Right lobe of liver (tissue), 6 donors: ENCODE results near the gene PHETA1. TPM values are rescaled to one million over a fixed set of nuclear protein-coding genes. Genes with fewer than 3 reads are reported as not detected.
"Not testable (repeated sequence)": the region's sequence is repeated elsewhere in the genome, so short reads cannot be mapped to it uniquely, and the experiment has no call there.

Source experiments
- ATAC-seq, 4 donors: fragments of 200-7000 bp; cut with Tn5 transposase; one replicate each; pipeline ENCODE4 v1.9.1; 2020; ENCODE audit warnings: mild to moderate bottlenecking in 4 of 4, moderate library complexity in 4 of 4
- DNase-seq, 3 donors: peaks; one replicate each; pipeline ENCODE4 v3.0.0-alpha.2; 2020
- H3K27ac ChIP-seq, 3 donors: fragments of 200-600 bp; one replicate each; pipeline ENCODE4 v1.8.0; 2022
- H3K27me3 ChIP-seq, 2 donors: fragments of 200-600 bp; one replicate each; pipeline ENCODE4 v1.8.0; 2022
- H3K36me3 ChIP-seq, 4 donors: fragments of 200-600 bp; sonication (generic) in 1 of 4; one replicate each; pipeline versions ENCODE4 v1.5.1 to v1.8.0; 2017 to 2022; ENCODE audit warnings: control low read depth in 1 of 4
- H3K4me1 ChIP-seq, 4 donors: fragments of 200-600 bp; sonication (generic) in 1 of 4; one replicate each; pipeline versions ENCODE4 v1.5.1 to v1.8.0; 2017 to 2022; ENCODE audit warnings: control low read depth in 1 of 4
- H3K4me3 ChIP-seq, 3 donors: fragments of 200-600 bp; one replicate each; pipeline ENCODE4 v1.8.0; 2022
- H3K9me3 ChIP-seq, 4 donors: fragments of 200-600 bp; sonication (generic) in 1 of 4; one replicate each; pipeline versions ENCODE4 v1.5.1 to v1.8.0; 2017 to 2022; ENCODE audit warnings: control low read depth in 1 of 4
- POLR2A ChIP-seq: fragments of 450-650 bp; IDR thresholded peaks from one replicate; pipeline ENCODE4 v1.6.1; 2017; ENCODE audit warnings: antibody characterized with exemption, mild to moderate bottlenecking
- WGBS: methylation state at CpG from one replicate; pipeline ENCODE4 v1.1.6; 2018; ENCODE audit warnings: low coverage, low lambda C conversion rate; ENCODE audit not compliant: insufficient coverage; ENCODE audit errors: missing lambda C conversion rate; 5-methylcytosine and 5-hydroxymethylcytosine counted together
- intact Hi-C, 2 donors: fragments of 100-400 bp; cut with DNase I; formaldehyde crosslinking; loops; one replicate each; pipeline versions ENCODE4 v1.11.2 to v1.14.1; 2022
- total RNA-seq, 6 experiments: library from RNA; depleted of rRNA in 2 of 6; stranded (reverse); fragments of >200 nt in 2 of 6; fragmentation: NEBNext Ultra II Directional in 3 of 6; extraction: Animal tissue kit (Norgen Biotek cat#: 25700) in 3 of 6; gene quantifications; one replicate each; pipeline versions ENCODE4 v1.1.0 to v1.2.4, GENCODE V29; 2016 to 2023
- TF ChIP-seq, protein P1 (sequence below), 4 donors: fragments of 200-600 bp in 3 of 4; fragments of 450-650 bp in 1 of 4; IDR thresholded peaks; one replicate each; pipeline versions ENCODE4 v1.5.1 to v1.8.0; 2016 to 2022; ENCODE audit warnings: antibody characterized with exemption in 4 of 4, mild to moderate bottlenecking in 2 of 4
- donor health status: DM: no; HTN: yes; CAD: no.
- donor health status: DM: no; HTN: no; CAD: no.
- donor health status: DM: no; HTN: no; CAD: no.
- donor health status: DM: no; HTN: yes; CAD: no.
- donor health status: DM: no; HTN: yes; CAD: no.

Gene PHETA1
- total RNA-seq, 6 experiments from 2014 or later, result 4.2 to 14.8 (median 7.0) TPM

DNA sequence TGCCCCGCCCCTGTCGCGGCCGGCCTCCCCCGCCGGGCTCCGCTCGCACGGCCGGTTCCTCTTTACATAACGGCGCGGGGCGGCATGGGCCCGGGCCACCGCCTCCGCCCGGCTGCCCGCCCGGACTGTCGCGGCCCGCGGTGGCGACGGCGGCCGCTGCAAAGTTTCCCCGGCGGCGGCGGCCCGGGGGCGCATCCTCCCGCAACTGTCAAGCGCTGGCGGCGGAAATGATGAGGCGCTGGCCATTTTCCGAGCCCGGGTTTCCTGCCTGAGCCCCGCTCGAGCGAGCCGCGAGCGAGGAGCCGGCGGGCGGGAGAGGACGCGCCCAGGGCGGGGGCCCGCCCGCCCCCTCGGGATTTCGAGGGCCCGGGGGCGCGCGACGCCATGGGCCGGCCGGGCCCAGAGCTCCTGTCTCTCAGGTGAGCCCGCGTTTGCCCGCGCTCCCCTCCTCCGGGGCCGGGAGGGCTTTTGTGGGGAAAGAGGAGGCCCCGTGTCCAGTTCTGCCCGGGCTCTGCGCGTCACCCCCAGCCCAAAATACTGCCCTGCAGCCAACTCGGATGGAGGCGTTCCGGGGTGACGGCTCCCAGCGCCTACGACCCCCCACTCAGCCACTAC, 37.1 kb upstream of the PHETA1 start, which contains the start of gene SH2B3:
SH2B3 (plus strand) TSS at position 65 of the 615 bp plus-strand sequence. CDS start 12,223 bp downstream, outside the sequence.
- no peak for ATAC-seq
- DNase-seq, result peak in 1 of 3 donors; percentile 71
- peak within 1 kb of the TSS; percentile 83 to 95 (median 85) for H3K27ac ChIP-seq
- H3K4me3 ChIP-seq, result peak within 1 kb of the TSS; percentile 71 to 89 (median 80)
- no peaks in the 10 kb centered on the region for H3K9me3 ChIP-seq
- TF ChIP-seq, protein P1, sequence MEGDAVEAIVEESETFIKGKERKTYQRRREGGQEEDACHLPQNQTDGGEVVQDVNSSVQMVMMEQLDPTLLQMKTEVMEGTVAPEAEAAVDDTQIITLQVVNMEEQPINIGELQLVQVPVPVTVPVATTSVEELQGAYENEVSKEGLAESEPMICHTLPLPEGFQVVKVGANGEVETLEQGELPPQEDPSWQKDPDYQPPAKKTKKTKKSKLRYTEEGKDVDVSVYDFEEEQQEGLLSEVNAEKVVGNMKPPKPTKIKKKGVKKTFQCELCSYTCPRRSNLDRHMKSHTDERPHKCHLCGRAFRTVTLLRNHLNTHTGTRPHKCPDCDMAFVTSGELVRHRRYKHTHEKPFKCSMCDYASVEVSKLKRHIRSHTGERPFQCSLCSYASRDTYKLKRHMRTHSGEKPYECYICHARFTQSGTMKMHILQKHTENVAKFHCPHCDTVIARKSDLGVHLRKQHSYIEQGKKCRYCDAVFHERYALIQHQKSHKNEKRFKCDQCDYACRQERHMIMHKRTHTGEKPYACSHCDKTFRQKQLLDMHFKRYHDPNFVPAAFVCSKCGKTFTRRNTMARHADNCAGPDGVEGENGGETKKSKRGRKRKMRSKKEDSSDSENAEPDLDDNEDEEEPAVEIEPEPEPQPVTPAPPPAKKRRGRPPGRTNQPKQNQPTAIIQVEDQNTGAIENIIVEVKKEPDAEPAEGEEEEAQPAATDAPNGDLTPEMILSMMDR (IDR thresholded peaks at IDR 0.05), result no peak
- TF ChIP-seq POLR2A, result peak; percentile 95
- H3K36me3 ChIP-seq, result no peaks in the 10 kb centered on the region
- H3K27me3 ChIP-seq, result no peaks in the 10 kb centered on the region
- intact Hi-C loops, result no loop called here
- no CpG with 5 or more reads among the region's 80 CpGs for WGBS
- H3K4me1 ChIP-seq, result peaks cover 0 to 56% (median 10%) of the 10 kb centered on the region in 4 donors

DNA sequence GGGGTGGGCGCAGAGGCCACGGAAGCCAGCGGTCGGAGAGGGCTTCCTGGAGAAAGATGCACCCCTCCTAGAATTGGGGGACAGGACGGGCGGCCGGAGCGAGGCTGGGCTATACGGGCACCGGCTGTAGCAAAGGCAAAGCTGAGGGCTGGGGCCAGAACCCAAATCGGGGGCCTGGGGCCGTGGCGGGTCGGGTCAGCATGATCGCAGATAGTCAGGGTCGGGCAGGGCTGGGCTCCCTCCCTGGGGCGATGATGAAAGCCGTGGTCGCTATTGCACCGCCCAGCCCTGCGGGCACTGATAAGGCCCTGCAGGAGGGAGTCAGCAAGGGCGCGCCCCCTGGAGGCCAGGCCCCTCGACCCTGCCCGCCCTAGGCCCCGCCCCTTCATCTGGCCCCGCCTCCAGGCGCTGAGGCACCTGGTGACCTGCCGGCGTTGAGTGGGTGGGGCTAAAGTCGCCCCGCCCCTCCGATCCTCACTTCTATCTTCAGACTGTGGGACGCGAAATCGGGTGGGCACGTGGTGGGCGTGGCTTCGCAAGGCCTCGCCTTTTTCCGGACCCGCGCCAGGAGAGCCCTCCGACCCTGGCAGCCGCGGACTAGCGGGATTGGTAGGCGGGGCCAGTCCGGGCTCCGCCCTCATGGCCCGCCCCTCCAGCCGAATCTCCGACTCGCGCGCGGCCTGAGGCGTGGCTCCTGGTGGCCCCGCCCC, 36.4 kb upstream of the PHETA1 start:
- H3K4me3 ChIP-seq, result peak overlapping the region; percentile 71 to 89 (median 80)
- H3K4me1 ChIP-seq, result peaks cover 0 to 50% (median 4%) of the 10 kb centered on the region in 4 donors
- H3K9me3 ChIP-seq, result no peaks in the 10 kb centered on the region
- peak overlapping the region; percentile 53 to 95 (median 85) for H3K27ac ChIP-seq
- intact Hi-C loops, result no loop called here
- DNase-seq (peak; percentile 98), ATAC-seq (peak; percentile 81 to 90 (median 88))
- no peaks in the 10 kb centered on the region for H3K36me3 ChIP-seq
- 2% methylated on average over 11 of the region's 59 CpGs for WGBS
- peak; percentile 8 for TF ChIP-seq POLR2A
- TF ChIP-seq, protein P1 (IDR thresholded peaks at IDR 0.05), result peak; percentile 66 to 82 (median 72)
- H3K27me3 ChIP-seq, result no peaks in the 10 kb centered on the region

DNA sequence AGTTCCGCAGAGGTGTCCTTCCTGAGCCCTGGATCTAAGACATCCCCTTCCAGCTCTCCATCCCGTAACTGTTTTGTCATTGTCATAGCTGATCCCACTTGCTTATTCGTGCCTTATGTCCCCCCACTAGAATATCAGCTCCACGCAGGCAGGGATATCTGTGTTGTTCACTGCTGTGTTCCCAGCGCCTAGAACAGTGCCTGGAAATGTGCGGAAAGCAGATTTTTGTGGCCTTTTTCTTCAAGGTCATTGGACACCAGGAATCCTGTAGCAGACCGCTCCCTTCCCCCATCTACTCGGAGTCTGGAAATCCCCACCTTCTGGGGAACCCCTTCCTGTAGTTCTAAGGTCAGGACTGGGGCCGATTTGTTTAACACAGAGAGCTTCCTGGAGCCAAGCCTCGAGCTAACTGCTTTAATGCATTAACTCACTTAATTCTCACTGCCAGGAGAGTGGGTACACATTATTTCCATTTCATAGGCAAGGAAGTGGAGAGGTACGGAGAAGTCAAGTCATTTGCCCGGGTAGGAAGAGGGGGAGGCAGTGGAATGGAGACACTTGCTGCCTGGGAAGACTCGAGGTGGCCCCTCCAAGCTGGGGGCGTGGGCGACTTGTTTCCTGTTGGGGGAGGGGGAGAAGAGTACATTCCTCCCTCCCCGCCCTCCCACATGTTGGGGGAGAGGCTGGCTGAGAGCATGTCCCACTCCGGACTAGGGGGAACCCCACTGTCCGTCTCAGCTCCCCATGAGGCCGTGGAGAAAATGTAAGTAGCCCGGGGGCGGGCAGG, 35.7 kb upstream of the PHETA1 start:
- 36% methylated on average over 17 of the region's 21 CpGs for WGBS
- Histone ChIP-seq H3K27ac (peak overlapping the region; percentile 53 to 85 (median 83)), H3K4me3 (peak overlapping the region; percentile 71 to 89 (median 80)), H3K9me3 (no peaks in the 10 kb centered on the region), H3K4me1 (peaks cover 0 to 42% (median 0%) of the 10 kb centered on the region in 4 donors), H3K27me3 (no peaks in the 10 kb centered on the region), H3K36me3 (no peaks in the 10 kb centered on the region)
- DNase-seq (no peak), ATAC-seq (peak in 1 of 4 donors; percentile 6)
- TF ChIP-seq, protein P1 (IDR thresholded peaks at IDR 0.05), result no peak
- no peak for TF ChIP-seq POLR2A
- intact Hi-C loops, result loop anchor here in 1 of 2 donors (5.0 kb wide), 1 partner anchor 43 kb away; no protein-coding TSS in a partner anchor

DNA sequence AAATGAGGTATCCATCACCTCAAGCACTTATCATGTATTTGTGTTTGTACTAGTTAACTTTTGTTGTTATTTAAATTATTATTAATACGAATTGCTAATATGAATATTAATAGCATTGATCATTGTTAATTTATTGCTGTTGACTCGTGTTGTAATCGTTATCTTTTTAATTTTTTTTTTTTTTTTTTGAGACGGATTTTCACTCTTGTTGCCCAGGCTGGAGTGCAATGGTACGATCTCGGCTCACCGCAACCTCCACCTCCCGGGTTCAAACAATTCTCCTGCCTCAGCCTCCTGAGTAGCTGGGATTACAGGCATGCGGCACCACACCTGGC, 33.6 kb upstream of the PHETA1 start:
- WGBS, result 57% methylated on average over 5 of the region's 9 CpGs
- H3K27ac ChIP-seq, result peak overlapping the region in 2 of 3 donors; percentile 58 to 64
- not testable (repeated sequence) for ATAC-seq, DNase-seq, H3K27me3 ChIP-seq, H3K4me3 ChIP-seq, H3K36me3 ChIP-seq, H3K9me3 ChIP-seq
- intact Hi-C loops, result loop anchor here in 1 of 2 donors (5.0 kb wide), 1 partner anchor 45 kb away; no protein-coding TSS in a partner anchor
- peaks cover 0 to 23% (median 2%) of the 10 kb centered on the region in 4 donors for H3K4me1 ChIP-seq
